C4-2B (cell line): Measurements from ENCODE around the gene LPP.

ENCODE experiments used
- CTCF ChIP-seq: fragments of 450-650 bp; conservative IDR thresholded peaks from 2 replicates; pipeline ENCODE4 v1.5.1; 2017; ENCODE audit warnings: mild to moderate bottlenecking
- ZFX ChIP-seq: fragments of 450-650 bp; IDR thresholded peaks from 2 replicates; pipeline ENCODE4 v1.6.1; 2017

- no peak for TF ChIP-seq CTCF
- no peak for TF ChIP-seq ZFX
Observed at GRCh38 chr3:188868803-188869202, 714.8 kb downstream of the LPP start.
